ENCODE measurements around the gene ATP8A2. TPM values are rescaled to one million over a fixed set of nuclear protein-coding genes. Genes with fewer than 3 reads are reported as not detected.

The ATP8A2 gene
- polyA plus RNA-seq, 3 donors: not detected

DNA sequence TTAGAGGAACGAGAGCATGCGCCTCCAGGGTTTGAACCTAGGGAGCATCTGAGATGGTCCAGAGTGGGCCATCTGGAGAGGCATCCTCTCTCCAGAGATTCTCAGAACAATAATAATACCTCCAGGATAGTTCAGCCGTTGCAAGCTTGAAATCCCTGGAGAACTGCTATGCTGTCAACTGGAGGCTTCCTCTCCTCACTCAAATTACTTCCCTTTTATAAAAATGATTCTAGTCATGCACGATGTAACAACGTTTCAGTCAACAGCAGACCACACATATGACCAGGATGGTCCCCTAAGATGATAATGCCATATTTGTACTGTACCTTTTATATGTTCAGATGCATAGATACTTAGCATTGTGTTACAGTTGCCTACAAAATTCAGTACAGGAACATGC lies 571.3 kb downstream of the ATP8A2 start:
- 82% methylated on average over 2 of the region's 5 CpGs for WGBS (ENCODE audit: insufficient coverage)
- Histone ChIP-seq H2AFZ (ENCODE audit: insufficient read depth, low read depth, low read length, poor library complexity, severe bottlenecking) (no peak overlapping the region), H4K20me1 (ENCODE audit: insufficient read depth, low read length) (no peaks in the 10 kb centered on the region), H3K27me3 (ENCODE audit: control insufficient read depth in 2 of 2, insufficient read depth in 2 of 2, low read length in 2 of 2) (no peaks in the 10 kb centered on the region), H3K27ac (ENCODE audit: low read depth in 1 of 2, low read length in 2 of 2) (no peak overlapping the region), H3K4me1 (ENCODE audit: control insufficient read depth in 1 of 2, insufficient read depth in 2 of 2, low read length in 2 of 2) (peaks cover 0 to 12% of the 10 kb centered on the region in 2 donors), H3K36me3 (replicated peaks in 1 of 2; ENCODE audit: control insufficient read depth in 1 of 2, insufficient read depth in 2 of 2, low read length in 2 of 2) (no peaks in the 10 kb centered on the region), H3K9me3 (replicated peaks in 1 of 2; ENCODE audit: control insufficient read depth in 1 of 2, insufficient read depth in 1 of 2, low read length in 2 of 2) (no peaks in the 10 kb centered on the region), H3K4me3 (replicated peaks in 1 of 3; ENCODE audit: low read depth in 2 of 3, low read length in 3 of 3) (no peak overlapping the region), H3K79me2 (ENCODE audit: insufficient read depth, low read length) (no peaks in the 10 kb centered on the region), H3K9ac (ENCODE audit: insufficient read depth, low read length, poor library complexity, severe bottlenecking) (no peak overlapping the region), H3K4me2 (replicated peaks; ENCODE audit: extremely low read depth, low read length, poor library complexity, severe bottlenecking) (no peak overlapping the region)
- peak in 1 of 3 donors; percentile 17 for DNase-seq
- peaks cover 4 to 7% (median 7%) of the 10 kb centered on the region in 3 donors for H3K27me3 Mint-ChIP-seq (ENCODE audit: low read depth in 3 of 3)
- H3K27ac Mint-ChIP-seq: no peak overlapping the region
- intact Hi-C loops (cut with micrococcal nuclease): no loop called here
- no peak overlapping the region for H3K4me3 Mint-ChIP-seq
- H3K4me1 Mint-ChIP-seq: peaks cover 7% of the 10 kb centered on the region
- TF ChIP-seq, protein P1, sequence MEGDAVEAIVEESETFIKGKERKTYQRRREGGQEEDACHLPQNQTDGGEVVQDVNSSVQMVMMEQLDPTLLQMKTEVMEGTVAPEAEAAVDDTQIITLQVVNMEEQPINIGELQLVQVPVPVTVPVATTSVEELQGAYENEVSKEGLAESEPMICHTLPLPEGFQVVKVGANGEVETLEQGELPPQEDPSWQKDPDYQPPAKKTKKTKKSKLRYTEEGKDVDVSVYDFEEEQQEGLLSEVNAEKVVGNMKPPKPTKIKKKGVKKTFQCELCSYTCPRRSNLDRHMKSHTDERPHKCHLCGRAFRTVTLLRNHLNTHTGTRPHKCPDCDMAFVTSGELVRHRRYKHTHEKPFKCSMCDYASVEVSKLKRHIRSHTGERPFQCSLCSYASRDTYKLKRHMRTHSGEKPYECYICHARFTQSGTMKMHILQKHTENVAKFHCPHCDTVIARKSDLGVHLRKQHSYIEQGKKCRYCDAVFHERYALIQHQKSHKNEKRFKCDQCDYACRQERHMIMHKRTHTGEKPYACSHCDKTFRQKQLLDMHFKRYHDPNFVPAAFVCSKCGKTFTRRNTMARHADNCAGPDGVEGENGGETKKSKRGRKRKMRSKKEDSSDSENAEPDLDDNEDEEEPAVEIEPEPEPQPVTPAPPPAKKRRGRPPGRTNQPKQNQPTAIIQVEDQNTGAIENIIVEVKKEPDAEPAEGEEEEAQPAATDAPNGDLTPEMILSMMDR (IDR thresholded peaks at IDR 0.05): no peak
- peaks cover 0 to 7% (median 2%) of the 10 kb centered on the region in 7 donors for H3K9me3 Mint-ChIP-seq
- no peaks in the 10 kb centered on the region for H3K36me3 Mint-ChIP-seq

DNA sequence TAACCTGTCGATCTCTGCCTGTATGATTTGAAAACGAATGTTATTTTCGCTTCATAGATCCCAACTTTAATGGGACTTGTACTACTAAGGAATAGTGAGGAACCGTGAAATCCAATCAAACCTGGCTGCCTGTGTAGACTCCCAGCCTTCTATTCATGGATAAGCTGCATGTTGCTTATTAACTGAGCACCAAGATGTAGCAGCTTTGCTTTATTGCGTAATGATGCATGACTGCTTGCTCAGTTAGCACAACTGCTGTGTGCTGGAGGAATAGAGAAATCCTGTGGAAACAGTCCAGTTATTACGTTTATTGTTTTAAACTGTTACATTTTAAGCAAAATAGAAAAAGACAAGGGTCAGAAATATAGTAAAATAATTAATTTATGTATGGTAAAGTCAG lies 571.9 kb downstream of the ATP8A2 start:
- Histone ChIP-seq H3K79me2 (ENCODE audit: insufficient read depth, low read length) (no peaks in the 10 kb centered on the region), H3K4me3 (replicated peaks in 1 of 3; ENCODE audit: low read depth in 2 of 3, low read length in 3 of 3) (no peak overlapping the region), H2AFZ (ENCODE audit: insufficient read depth, low read depth, low read length, poor library complexity, severe bottlenecking) (no peak overlapping the region), H3K36me3 (replicated peaks in 1 of 2; ENCODE audit: control insufficient read depth in 1 of 2, insufficient read depth in 2 of 2, low read length in 2 of 2) (no peaks in the 10 kb centered on the region), H4K20me1 (ENCODE audit: insufficient read depth, low read length) (no peaks in the 10 kb centered on the region), H3K9ac (ENCODE audit: insufficient read depth, low read length, poor library complexity, severe bottlenecking) (no peak overlapping the region), H3K9me3 (replicated peaks in 1 of 2; ENCODE audit: control insufficient read depth in 1 of 2, insufficient read depth in 1 of 2, low read length in 2 of 2) (no peaks in the 10 kb centered on the region), H3K27me3 (ENCODE audit: control insufficient read depth in 2 of 2, insufficient read depth in 2 of 2, low read length in 2 of 2) (no peaks in the 10 kb centered on the region), H3K4me1 (ENCODE audit: control insufficient read depth in 1 of 2, insufficient read depth in 2 of 2, low read length in 2 of 2) (peaks cover 0 to 12% of the 10 kb centered on the region in 2 donors), H3K27ac (ENCODE audit: low read depth in 1 of 2, low read length in 2 of 2) (no peak overlapping the region), H3K4me2 (replicated peaks; ENCODE audit: extremely low read depth, low read length, poor library complexity, severe bottlenecking) (no peak overlapping the region)
- intact Hi-C loops (cut with micrococcal nuclease): no loop called here
- TF ChIP-seq, protein P1 (IDR thresholded peaks at IDR 0.05): no peak
- no peaks in the 10 kb centered on the region for H3K36me3 Mint-ChIP-seq
- H3K27me3 Mint-ChIP-seq (ENCODE audit: low read depth in 3 of 3): peaks cover 4 to 7% (median 5%) of the 10 kb centered on the region in 3 donors
- H3K27ac Mint-ChIP-seq: no peak overlapping the region
- peaks cover 0 to 7% (median 1%) of the 10 kb centered on the region in 7 donors for H3K9me3 Mint-ChIP-seq
- peaks cover 7% of the 10 kb centered on the region for H3K4me1 Mint-ChIP-seq
- no peak overlapping the region for H3K4me3 Mint-ChIP-seq
- DNase-seq: peak in 1 of 3 donors; percentile 11
- WGBS (ENCODE audit: insufficient coverage): 66% methylated on average over 3 of the region's 6 CpGs

Measured in CD14-positive monocyte (primary cell).